ENCODE data around the gene EIF4E2. TPM values are rescaled to one million over a fixed set of nuclear protein-coding genes. Genes with fewer than 3 reads are reported as not detected.

Gene EIF4E2
- total RNA-seq, 6 donors from 2014 or later: 24.1 to 96.4 (median 57.2) TPM

- H3K27me3 ChIP-seq: peaks cover 0 to 14% (median 10%) of the 10 kb centered on the region in 4 donors
- no peaks in the 10 kb centered on the region for H3K36me3 ChIP-seq
- no peak for ATAC-seq (ENCODE audit: low FRiP score in 2 of 2)
- H3K4me3 ChIP-seq: no peak overlapping the region
- WGBS, 2 donors: 71 to 86% methylated on average over 5 to 6 of the region's 7 CpGs
- DNase-seq: no peak
- no peak for TF ChIP-seq CTCF (IDR thresholded peaks at IDR 0.05)
- TF ChIP-seq POLR2A (IDR thresholded peaks at IDR 0.05): no peak
- no peak for TF ChIP-seq EP300 (IDR thresholded peaks at IDR 0.05)
- no peak for TF ChIP-seq POLR2AphosphoS5 (IDR thresholded peaks at IDR 0.05)
- no peak overlapping the region for H3K27ac ChIP-seq
- H3K4me1 ChIP-seq: peaks cover 3 to 7% (median 5%) of the 10 kb centered on the region in 4 donors
- no peaks in the 10 kb centered on the region for H3K9me3 ChIP-seq
These were observed 42.2 kb upstream of the EIF4E2 start for GRCh38 chr2:232508251-232508650.

GRCh38 chr2:232511336-232511890 lies 39.1 kb upstream of the EIF4E2 start:
- no peaks in the 10 kb centered on the region for H3K4me1 ChIP-seq
- H3K36me3 ChIP-seq: no peaks in the 10 kb centered on the region
- no peaks in the 10 kb centered on the region for H3K9me3 ChIP-seq
- TF ChIP-seq CTCF (IDR thresholded peaks at IDR 0.05) (no peak), POLR2A (IDR thresholded peaks at IDR 0.05) (no peak), POLR2AphosphoS5 (IDR thresholded peaks at IDR 0.05) (no peak), EP300 (IDR thresholded peaks at IDR 0.05) (no peak)
- WGBS, 2 donors: 25 to 72% methylated on average over 2 to 7 of the region's 11 CpGs
- H3K27me3 ChIP-seq: no peaks in the 10 kb centered on the region
- DNase-seq (peak in 1 of 2 donors; percentile 71), ATAC-seq (ENCODE audit: low FRiP score in 2 of 2) (no peak)
- no peak overlapping the region for H3K4me3 ChIP-seq
- no peak overlapping the region for H3K27ac ChIP-seq

- no peak overlapping the region for H3K27ac ChIP-seq
- no peaks in the 10 kb centered on the region for H3K27me3 ChIP-seq
- H3K9me3 ChIP-seq: no peaks in the 10 kb centered on the region
- TF ChIP-seq EP300 (IDR thresholded peaks at IDR 0.05) (no peak), CTCF (IDR thresholded peaks at IDR 0.05) (no peak), POLR2A (IDR thresholded peaks at IDR 0.05) (no peak), POLR2AphosphoS5 (IDR thresholded peaks at IDR 0.05) (no peak)
- no peak for ATAC-seq (ENCODE audit: low FRiP score in 2 of 2)
- WGBS, 2 donors: 83 to 93% methylated on average over 3 to 10 of the region's 10 CpGs
- no peaks in the 10 kb centered on the region for H3K4me1 ChIP-seq
- no peak for DNase-seq
- no peaks in the 10 kb centered on the region for H3K36me3 ChIP-seq
- no peak overlapping the region for H3K4me3 ChIP-seq
These were observed 37.9 kb upstream of the EIF4E2 start for GRCh38 chr2:232512602-232513001.

- Histone ChIP-seq H3K9me3 (no peaks in the 10 kb centered on the region), H3K4me3 (no peak overlapping the region), H3K36me3 (no peaks in the 10 kb centered on the region), H3K27me3 (no peaks in the 10 kb centered on the region), H3K27ac (no peak overlapping the region), H3K4me1 (no peaks in the 10 kb centered on the region)
- ATAC-seq (ENCODE audit: low FRiP score in 2 of 2): no peak
- TF ChIP-seq CTCF (IDR thresholded peaks at IDR 0.05): no peak
- no peak for TF ChIP-seq POLR2A (IDR thresholded peaks at IDR 0.05)
- no peak for TF ChIP-seq EP300 (IDR thresholded peaks at IDR 0.05)
- no peak for TF ChIP-seq POLR2AphosphoS5 (IDR thresholded peaks at IDR 0.05)
- WGBS, 2 donors: 79 to 82% methylated on average over 5 of the region's 5 CpGs
- no peak for DNase-seq
These were observed 37.1 kb upstream of the EIF4E2 start for GRCh38 chr2:232513353-232513752.

- DNase-seq: no peak
- Histone ChIP-seq H3K27me3 (peaks cover 0 to 8% (median 0%) of the 10 kb centered on the region in 4 donors), H3K36me3 (no peaks in the 10 kb centered on the region), H3K4me1 (no peaks in the 10 kb centered on the region), H3K9me3 (no peaks in the 10 kb centered on the region), H3K27ac (no peak overlapping the region), H3K4me3 (no peak overlapping the region)
- ATAC-seq (ENCODE audit: low FRiP score in 2 of 2): no peak
- 88 to 92% methylated on average over 7 of the region's 7 CpGs for WGBS, 2 donors
- TF ChIP-seq POLR2A (IDR thresholded peaks at IDR 0.05) (no peak), CTCF (IDR thresholded peaks at IDR 0.05) (no peak), POLR2AphosphoS5 (IDR thresholded peaks at IDR 0.05) (no peak), EP300 (IDR thresholded peaks at IDR 0.05) (no peak)
These were observed 34.9 kb upstream of the EIF4E2 start for GRCh38 chr2:232515639-232516038.

Data from upper lobe of left lung (tissue), 6 donors.